ENCODE data around the gene CCDC50.

CCDC50 gene

GRCh38 chr3:191398607-191399006 is 69.4 kb downstream of the CCDC50 start:
- H3K27ac ChIP-seq, result no peak overlapping the region
- no peak for TF ChIP-seq CTCF (IDR thresholded peaks at IDR 0.05)
- TF ChIP-seq ZFX (IDR thresholded peaks at IDR 0.05; ENCODE audit: borderline replicate concordance), result no peak

- TF ChIP-seq CTCF (IDR thresholded peaks at IDR 0.05) (no peak), ZFX (IDR thresholded peaks at IDR 0.05; ENCODE audit: borderline replicate concordance) (no peak)
- no peak overlapping the region for H3K27ac ChIP-seq
These were observed 70.7 kb downstream of the CCDC50 start for GRCh38 chr3:191399918-191400317.

- TF ChIP-seq CTCF (IDR thresholded peaks at IDR 0.05) (0 out of 2 replicates have a peak, but pooled peaks have one; percentile 13), ZFX (IDR thresholded peaks at IDR 0.05; ENCODE audit: borderline replicate concordance) (no peak)
- no peak overlapping the region for H3K27ac ChIP-seq
These were observed 72.7 kb downstream of the CCDC50 start for GRCh38 chr3:191401775-191402357.

- TF ChIP-seq ZFX (IDR thresholded peaks at IDR 0.05; ENCODE audit: borderline replicate concordance) (no peak), CTCF (IDR thresholded peaks at IDR 0.05) (no peak)
- no peak overlapping the region for H3K27ac ChIP-seq
These were observed 80.7 kb downstream of the CCDC50 start for GRCh38 chr3:191409791-191410359.

GRCh38 chr3:191412759-191413158 is 83.6 kb downstream of the CCDC50 start:
- TF ChIP-seq CTCF (IDR thresholded peaks at IDR 0.05) (no peak), ZFX (IDR thresholded peaks at IDR 0.05; ENCODE audit: borderline replicate concordance) (no peak)

GRCh38 chr3:191414286-191414685 is 85.1 kb downstream of the CCDC50 start:
- no peak overlapping the region for H3K27ac ChIP-seq
- TF ChIP-seq CTCF (IDR thresholded peaks at IDR 0.05) (no peak), ZFX (IDR thresholded peaks at IDR 0.05; ENCODE audit: borderline replicate concordance) (no peak)

More at GRCh38 chr3:191412759-191413158, 83.6 kb downstream of the CCDC50 start:
- no peak overlapping the region for H3K27ac ChIP-seq

GRCh38 chr3:191414732-191415131 is 85.5 kb downstream of the CCDC50 start:
- H3K27ac ChIP-seq, result no peak overlapping the region
- TF ChIP-seq ZFX (IDR thresholded peaks at IDR 0.05; ENCODE audit: borderline replicate concordance) (no peak), CTCF (IDR thresholded peaks at IDR 0.05) (no peak)
